CD4-positive, alpha-beta T cell treated with Interleukin-4 for 4 hours (primary cell): ENCODE results near the gene SASH1.

Source experiments
- DNase-seq: peaks from one replicate; pipeline ENCODE4 v3.0.0-alpha.2; 2020

SASH1 gene

GRCh38 chr6:148528292-148528691, 185.7 kb downstream of the SASH1 start:
- no peak for DNase-seq

- DNase-seq = no peak
Observed at GRCh38 chr6:148529010-148529409, 186.4 kb downstream of the SASH1 start.

- no peak for DNase-seq
Observed at GRCh38 chr6:148530394-148530953, 187.8 kb downstream of the SASH1 start.

- no peak for DNase-seq
Observed at GRCh38 chr6:148530976-148531375, 188.3 kb downstream of the SASH1 start.

- no peak for DNase-seq
Observed at GRCh38 chr6:148532698-148533097, 190.1 kb downstream of the SASH1 start.

GRCh38 chr6:148533309-148534107, 190.9 kb downstream of the SASH1 start:
- no peak for DNase-seq

DNA sequence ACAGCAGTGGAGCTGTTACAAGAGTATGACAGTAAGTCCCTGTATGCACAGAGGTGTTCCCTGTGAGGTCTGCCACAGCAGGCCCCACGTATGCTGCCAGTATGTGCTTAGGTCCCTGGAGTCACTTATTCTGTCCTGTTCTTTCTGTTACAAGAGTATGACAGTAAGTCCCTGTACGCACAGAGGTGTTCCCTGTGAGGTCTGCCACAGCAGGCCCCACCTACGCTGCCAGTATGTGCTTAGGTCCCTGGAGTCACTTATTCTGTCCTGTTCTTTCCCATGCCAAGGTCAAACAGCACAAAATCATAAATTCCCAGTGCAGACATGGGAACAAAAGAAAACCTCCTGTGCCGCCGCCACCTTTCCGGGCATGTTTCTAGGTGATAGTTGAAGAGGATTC, 192.2 kb downstream of the SASH1 start:
- DNase-seq = no peak

GRCh38 chr6:148535381-148535780, 192.7 kb downstream of the SASH1 start:
- no peak for DNase-seq

DNA sequence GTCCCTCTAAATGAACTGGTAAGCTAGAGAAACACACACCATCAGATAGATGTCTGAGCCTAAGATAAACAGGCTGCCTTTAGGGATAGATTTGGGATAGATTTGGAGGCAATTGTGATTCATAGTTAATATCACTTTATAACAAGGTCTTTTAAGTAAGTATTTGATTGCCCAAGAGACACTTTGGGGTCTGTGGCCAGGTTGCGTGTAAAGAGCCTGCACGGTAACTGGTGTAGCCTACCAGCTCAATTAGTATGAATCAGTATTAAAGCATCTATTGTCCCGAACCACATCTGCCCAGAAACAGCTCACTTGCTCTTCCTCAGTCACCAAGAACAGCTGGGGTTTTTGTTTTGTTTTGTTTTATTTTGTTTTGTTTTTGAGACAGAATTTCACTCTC, 193.3 kb downstream of the SASH1 start:
- no peak for DNase-seq

DNA sequence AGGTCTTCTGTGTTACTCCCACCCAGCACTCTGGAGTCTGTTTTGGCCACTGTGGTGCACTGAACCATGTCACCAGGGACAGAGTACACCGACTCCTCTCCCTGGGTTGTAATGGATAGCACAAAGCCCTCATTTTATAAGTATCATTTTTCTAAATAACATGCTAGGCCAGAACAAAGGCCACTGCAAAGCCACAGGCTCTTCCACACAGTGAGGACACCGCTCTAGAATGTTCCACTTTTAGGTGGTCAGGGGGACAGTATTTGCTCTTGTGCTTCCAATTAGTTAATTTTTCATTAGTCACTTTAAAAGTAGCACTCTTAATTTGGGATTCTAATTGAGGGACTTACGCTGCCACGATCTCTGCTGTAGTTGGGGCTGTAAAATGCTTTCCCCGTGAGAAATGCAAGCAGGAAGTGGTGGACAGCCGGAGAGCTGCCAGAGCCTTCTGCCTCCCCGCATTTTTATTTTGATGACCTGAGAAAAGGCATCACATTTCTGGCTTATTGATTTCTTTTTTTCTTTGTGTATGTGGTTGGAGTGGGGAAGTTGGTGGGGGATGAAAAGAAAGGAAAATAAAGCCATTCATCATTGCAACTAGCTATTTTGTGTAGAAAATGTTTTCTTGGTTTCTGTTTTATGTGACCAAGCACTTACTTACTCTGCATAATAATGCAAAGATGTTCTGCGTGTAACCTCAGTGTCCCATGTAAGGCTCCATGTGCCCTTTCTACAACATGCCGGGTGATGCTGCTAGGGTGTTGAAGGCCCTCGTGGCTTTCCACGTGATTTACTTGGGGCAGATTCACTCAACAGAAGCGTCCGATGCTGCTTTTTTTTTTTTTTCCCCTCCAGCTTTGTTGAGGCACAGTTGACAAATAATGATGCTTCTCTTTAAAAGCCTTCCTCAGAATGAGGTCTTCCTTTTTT, 195.9 kb downstream of the SASH1 start:
- DNase-seq = no peak

DNA sequence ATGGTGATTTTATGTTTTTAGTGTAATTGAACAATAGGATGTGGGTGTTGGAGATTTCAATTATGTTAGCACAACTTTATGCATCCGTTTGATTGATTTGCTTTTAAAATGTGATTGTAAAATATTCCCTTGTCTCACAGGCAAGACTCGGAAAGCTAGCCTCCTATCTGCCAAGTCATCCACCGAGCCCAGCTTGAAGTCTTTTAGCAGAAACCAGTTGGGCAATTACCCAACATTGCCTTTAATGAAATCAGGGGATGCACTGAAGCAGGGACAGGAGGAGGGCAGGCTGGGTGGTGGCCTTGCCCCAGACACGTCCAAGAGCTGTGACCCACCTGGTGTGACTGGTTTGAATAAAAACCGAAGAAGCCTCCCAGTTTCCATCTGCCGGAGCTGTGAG, 200.9 kb downstream of the SASH1 start:
- DNase-seq = no peak

- no peak for DNase-seq
Observed at GRCh38 chr6:148544421-148544820, 201.8 kb downstream of the SASH1 start.

- DNase-seq = no peak
Observed at GRCh38 chr6:148545901-148546300, 203.3 kb downstream of the SASH1 start.

- DNase-seq = no peak
Observed at GRCh38 chr6:148547110-148547509, 204.5 kb downstream of the SASH1 start.

DNA sequence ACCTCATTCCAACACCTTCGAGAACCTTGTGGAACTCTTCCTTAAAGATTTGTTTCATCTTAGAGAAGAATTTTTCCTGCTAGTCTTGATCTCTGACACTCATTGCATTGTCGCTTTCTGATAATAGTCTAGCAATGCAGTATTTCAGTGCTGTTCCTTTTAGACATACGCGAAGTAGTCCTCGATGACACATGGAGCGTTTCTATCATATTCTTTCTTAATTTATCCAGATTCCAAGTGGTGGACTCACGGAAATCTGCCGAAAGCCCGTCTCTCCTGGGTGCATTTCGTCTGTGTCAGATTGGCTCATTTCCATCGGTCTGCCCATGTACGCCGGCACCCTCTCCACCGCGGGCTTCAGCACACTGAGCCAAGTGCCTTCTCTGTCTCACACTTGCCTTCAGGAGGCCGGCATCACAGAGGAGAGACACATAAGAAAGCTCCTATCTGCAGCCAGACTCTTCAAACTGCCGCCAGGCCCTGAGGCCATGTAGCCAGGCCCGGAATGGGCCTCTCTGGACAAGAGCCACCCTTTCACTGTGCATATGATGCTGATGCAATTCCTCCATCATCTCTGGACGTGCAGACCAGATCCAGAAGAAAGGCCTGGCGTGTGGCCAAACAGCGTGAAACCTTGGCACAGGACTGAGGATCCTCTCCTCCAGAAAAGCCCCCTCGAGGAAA, 205.6 kb downstream of the SASH1 start:
- DNase-seq = no peak

DNA sequence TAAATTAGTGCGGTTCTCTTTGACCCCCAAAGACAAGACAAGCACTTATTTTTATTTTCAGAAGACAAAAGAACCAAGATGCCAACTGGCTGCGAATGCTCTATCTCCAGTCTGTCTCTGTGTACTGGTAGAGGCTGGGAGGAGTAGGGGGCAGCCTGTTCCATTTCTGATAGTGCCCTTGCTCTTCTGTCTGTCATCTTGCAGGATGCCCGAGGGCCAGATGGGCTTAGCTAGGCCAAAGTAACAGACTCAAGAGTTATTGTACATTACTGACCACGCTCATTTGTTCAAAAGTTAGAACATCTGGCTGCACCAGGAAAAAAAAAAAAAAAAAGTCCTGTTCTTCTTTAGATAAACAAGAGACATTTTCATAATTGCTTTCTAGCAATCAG, 206.1 kb downstream of the SASH1 start:
- no peak for DNase-seq

DNA sequence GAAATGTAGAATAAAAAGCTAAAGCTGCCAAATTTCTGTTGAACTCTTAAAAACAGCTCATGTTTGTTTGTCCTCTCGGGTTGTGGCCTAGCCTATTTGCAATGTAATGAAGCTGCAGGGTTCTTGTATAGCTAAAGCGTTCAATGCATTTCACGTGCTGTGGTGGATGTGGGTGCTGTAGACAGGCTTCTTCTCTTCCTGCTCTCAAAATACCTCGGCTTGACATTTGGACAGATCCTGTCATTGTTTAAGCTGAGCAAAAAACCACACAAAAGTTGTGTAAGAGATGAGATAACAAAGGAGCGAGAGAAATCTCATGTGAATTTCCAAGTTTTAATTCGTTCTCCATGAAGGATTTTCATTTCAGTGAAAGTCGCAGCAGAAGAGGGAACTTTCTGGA, 207.9 kb downstream of the SASH1 start:
- no peak for DNase-seq

- no peak for DNase-seq
Observed at GRCh38 chr6:148551226-148551625, 208.6 kb downstream of the SASH1 start.

GRCh38 chr6:148556410-148556809, 213.8 kb downstream of the SASH1 start:
- DNase-seq = no peak

DNA sequence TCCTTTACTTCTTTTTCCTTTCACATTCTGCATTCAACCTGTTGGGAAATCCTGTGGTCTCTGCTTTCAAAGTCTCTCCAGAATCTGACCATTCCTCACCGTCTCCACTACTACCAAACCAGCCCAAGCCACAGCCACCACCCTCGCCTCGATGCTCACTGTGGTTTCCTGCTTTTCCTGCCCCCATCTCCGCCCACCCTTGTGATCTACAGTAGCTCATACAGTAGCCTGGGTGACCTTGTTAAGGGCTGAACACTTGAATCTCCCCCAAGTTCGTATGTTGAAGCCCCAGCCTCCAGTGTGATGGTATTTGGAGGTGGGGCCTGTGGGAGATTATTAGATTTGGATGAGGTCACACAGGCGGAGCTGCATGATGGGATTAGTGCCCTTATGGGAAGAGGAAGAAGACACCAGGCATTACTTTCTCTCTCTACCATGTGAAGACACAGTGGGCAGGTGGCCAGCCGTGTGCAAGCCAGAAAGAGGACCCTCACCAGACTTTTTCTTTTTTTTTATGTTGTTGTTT, 215.2 kb downstream of the SASH1 start:
- DNase-seq = peak; percentile 14

- peak; percentile 53 for DNase-seq
Observed at GRCh38 chr6:148559848-148560433, 217.3 kb downstream of the SASH1 start.

DNA sequence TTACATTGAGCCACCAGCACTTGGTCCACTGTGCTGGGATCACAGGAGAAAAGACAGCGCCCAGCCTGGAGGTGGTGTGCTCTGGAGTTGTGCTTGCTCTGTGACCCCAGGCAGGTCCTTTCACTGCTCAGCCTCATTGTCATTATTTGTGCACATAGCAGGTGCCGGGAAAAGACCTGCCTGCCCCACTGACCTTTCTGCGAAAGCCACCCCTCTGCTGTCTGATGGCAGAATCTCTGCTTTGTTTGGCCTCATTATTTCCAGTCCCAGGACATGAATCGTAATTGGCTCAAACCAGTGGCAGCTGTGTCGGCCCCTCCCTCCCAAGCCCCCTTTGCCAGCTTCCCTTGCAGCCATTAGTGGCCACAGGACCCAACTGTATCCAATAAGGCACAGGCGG, 219.0 kb downstream of the SASH1 start:
- no peak for DNase-seq
